ENCODE measurements around the gene MACF1. TPM values are rescaled to one million over a fixed set of nuclear protein-coding genes. Genes with fewer than 3 reads are reported as not detected.
A peak's percentile ranks its signal among the peaks of the same experiment; 100 is the strongest.

Gene MACF1
- total and polyA plus RNA-seq, 10 donors: 50.8 to 641 (median 414) TPM

DNA sequence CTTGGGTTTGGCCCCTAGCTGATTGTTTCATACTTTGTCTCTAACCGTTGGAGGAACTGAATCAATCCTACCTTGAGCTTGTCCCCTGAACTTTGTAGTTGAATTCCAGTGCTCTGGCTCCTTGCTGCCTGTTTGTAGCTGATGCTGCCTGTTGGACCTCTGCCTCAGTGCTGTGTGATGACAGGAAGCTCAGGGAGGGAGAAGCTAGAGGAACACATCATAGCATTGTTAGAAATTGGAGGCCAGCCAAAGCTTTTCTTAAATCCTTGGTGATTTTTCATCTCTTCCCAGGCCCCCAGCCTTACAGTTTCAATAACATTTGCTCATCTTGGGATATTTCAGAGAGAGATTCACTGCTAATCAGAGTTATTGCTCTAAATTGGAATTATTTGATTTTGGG, 34.0 kb downstream of the MACF1 start:
- H3K27me3 ChIP-seq (replicated peaks in 1 of 7): no peaks in the 10 kb centered on the region
- H3K4me1 ChIP-seq: peaks cover 6 to 59% (median 29%) of the 10 kb centered on the region in 6 donors
- 25 to 63% (median 50%) methylated on average over 1 of the region's 1 CpG for WGBS, 5 donors
- peak overlapping the region in 2 of 8 donors; percentile 22 to 35 for H3K27ac ChIP-seq
- H3K4me3 ChIP-seq: no peak overlapping the region
- TF ChIP-seq, protein P1, sequence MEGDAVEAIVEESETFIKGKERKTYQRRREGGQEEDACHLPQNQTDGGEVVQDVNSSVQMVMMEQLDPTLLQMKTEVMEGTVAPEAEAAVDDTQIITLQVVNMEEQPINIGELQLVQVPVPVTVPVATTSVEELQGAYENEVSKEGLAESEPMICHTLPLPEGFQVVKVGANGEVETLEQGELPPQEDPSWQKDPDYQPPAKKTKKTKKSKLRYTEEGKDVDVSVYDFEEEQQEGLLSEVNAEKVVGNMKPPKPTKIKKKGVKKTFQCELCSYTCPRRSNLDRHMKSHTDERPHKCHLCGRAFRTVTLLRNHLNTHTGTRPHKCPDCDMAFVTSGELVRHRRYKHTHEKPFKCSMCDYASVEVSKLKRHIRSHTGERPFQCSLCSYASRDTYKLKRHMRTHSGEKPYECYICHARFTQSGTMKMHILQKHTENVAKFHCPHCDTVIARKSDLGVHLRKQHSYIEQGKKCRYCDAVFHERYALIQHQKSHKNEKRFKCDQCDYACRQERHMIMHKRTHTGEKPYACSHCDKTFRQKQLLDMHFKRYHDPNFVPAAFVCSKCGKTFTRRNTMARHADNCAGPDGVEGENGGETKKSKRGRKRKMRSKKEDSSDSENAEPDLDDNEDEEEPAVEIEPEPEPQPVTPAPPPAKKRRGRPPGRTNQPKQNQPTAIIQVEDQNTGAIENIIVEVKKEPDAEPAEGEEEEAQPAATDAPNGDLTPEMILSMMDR (IDR thresholded peaks at IDR 0.05 in 8 of 11, conservative IDR thresholded peaks at IDR 0.05 in 3 of 11): no peak
- TF ChIP-seq POLR2AphosphoS5 (IDR thresholded peaks at IDR 0.05): peak in 1 of 3 donors; percentile 6
- no peaks in the 10 kb centered on the region for H3K9me3 ChIP-seq
- DNase-seq: no peak
- H3K36me3 ChIP-seq: peaks cover 0 to 79% (median 5%) of the 10 kb centered on the region in 6 donors
- intact Hi-C loops (cut with DNase I; ENCODE audit: low total_unique reads): no loop called here

DNA sequence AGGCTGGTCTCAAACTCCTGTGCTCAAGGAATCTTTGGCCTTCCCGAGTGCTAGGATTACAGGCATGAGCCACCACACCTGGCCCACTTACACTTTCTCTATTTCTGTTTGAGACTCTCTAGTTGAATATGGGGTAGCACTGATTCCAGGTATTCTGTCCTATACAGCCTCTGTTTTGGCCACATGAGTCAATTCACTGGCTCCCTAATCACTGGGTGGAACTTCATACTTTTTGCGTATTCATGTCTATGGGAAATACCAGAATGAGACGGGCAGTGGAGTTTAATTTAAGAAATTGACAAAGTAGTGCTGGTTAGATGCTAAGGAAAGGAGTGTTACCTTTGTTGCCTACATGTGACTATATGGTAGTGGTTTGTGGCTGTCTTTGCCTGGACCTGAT, 35.5 kb downstream of the MACF1 start:
- peak overlapping the region in 1 of 8 donors; percentile 35 for H3K27ac ChIP-seq
- peaks cover 0 to 81% (median 5%) of the 10 kb centered on the region in 6 donors for H3K36me3 ChIP-seq
- 84 to 93% (median 89%) methylated on average over 3 of the region's 3 CpGs for WGBS, 5 donors
- peaks cover 6 to 61% (median 29%) of the 10 kb centered on the region in 6 donors for H3K4me1 ChIP-seq
- no peak overlapping the region for H3K4me3 ChIP-seq
- intact Hi-C loops (cut with DNase I; ENCODE audit: low total_unique reads): no loop called here
- TF ChIP-seq POLR2AphosphoS5 (IDR thresholded peaks at IDR 0.05): no peak
- TF ChIP-seq, protein P1 (IDR thresholded peaks at IDR 0.05 in 8 of 11, conservative IDR thresholded peaks at IDR 0.05 in 3 of 11): no peak
- TF ChIP-seq POLR2A (IDR thresholded peaks at IDR 0.05): no peak
- DNase-seq: no peak
- H3K9me3 ChIP-seq: no peaks in the 10 kb centered on the region
- H3K27me3 ChIP-seq (replicated peaks in 1 of 7): no peaks in the 10 kb centered on the region

DNA sequence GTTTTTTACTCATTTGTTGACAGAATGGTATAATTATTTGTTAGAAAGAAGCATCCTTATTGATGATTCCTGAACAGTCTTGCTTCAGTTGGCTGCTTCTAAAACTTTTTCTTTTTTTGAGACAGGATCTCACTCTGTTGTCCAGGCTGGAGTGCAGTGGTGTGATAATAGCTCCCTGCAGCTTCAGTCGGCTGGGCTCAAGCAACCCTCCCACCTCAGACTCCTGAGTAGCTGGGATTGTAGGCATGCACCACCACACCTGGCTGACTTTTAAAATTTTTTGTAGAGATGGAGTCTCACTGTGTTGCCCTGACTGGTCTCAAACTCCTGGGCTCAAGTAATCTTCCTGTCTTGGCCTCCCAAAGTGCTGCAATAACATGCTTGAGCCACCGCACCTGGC, 38.8 kb downstream of the MACF1 start:
- peaks cover 4 to 46% (median 14%) of the 10 kb centered on the region in 6 donors for H3K4me1 ChIP-seq
- TF ChIP-seq POLR2A (IDR thresholded peaks at IDR 0.05): no peak
- TF ChIP-seq, protein P1 (IDR thresholded peaks at IDR 0.05 in 8 of 11, conservative IDR thresholded peaks at IDR 0.05 in 3 of 11): no peak
- no peak overlapping the region for H3K4me3 ChIP-seq
- no peak for DNase-seq
- WGBS, 5 donors: 84 to 94% (median 88%) methylated on average over 2 of the region's 2 CpGs
- intact Hi-C loops (cut with DNase I; ENCODE audit: low total_unique reads): no loop called here
- peak overlapping the region in 1 of 8 donors; percentile 5 for H3K27ac ChIP-seq
- H3K9me3 ChIP-seq: no peaks in the 10 kb centered on the region
- H3K36me3 ChIP-seq: peaks cover 0 to 60% (median 0%) of the 10 kb centered on the region in 6 donors
- H3K27me3 ChIP-seq (replicated peaks in 1 of 7): no peaks in the 10 kb centered on the region

DNA sequence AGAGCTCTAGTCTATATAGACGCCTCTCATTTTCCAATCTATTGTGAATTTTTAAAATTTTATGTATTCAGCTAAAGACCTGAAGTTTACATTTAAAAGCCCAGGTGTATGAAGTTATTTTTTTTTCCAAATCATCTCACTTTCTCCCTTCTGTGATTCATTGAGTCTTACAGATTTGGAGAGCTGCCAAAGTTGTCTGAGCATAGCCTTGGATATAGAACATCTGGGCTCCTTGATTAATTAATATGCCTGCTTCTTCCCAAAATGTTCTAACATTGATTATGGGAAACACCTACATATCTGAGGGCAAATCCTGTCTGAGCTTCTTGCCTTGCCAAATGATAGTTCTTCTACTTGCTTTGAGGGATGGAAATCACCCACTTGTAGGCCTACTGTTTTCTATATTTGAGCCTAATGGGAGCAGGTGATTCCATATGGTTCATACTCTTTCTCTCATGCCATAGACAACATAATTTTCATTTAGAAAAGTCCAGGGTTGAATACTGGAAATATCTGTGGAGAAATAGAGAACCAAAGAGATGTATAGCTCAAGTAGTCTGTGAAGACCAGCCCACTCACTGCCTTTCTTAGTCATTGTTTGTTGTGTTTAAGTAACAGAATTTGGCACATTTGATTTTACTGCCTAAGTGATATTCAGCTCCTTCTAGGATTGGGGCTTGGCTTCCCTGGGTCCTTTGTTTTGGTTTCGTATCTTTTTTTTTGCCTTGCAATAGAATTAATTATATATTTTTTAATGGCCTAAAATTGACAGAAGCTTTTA, 46.2 kb downstream of the MACF1 start:
- no peak for DNase-seq
- H3K4me3 ChIP-seq: no peak overlapping the region
- H3K27me3 ChIP-seq (replicated peaks in 1 of 7): no peaks in the 10 kb centered on the region
- H3K4me1 ChIP-seq: peaks cover 0 to 56% (median 14%) of the 10 kb centered on the region in 6 donors
- no peak for TF ChIP-seq POLR2A (IDR thresholded peaks at IDR 0.05)
- TF ChIP-seq POLR2AphosphoS5 (IDR thresholded peaks at IDR 0.05): no peak
- TF ChIP-seq, protein P1 (IDR thresholded peaks at IDR 0.05 in 8 of 11, conservative IDR thresholded peaks at IDR 0.05 in 3 of 11): no peak
- H3K36me3 ChIP-seq: peaks cover 2 to 77% (median 35%) of the 10 kb centered on the region in 6 donors
- no peaks in the 10 kb centered on the region for H3K9me3 ChIP-seq
- intact Hi-C loops (cut with DNase I; ENCODE audit: low total_unique reads): no loop called here
- 81 to 93% (median 92%) methylated on average over 2 of the region's 2 CpGs for WGBS, 5 donors
- no peak overlapping the region for H3K27ac ChIP-seq

All from spleen (tissue), 11 donors.